ENCODE results near the gene NPHP3.

GRCh38 chr3:132695422-132695821 is 26.8 kb downstream of the NPHP3 start:
- TF ChIP-seq CTCF (conservative IDR thresholded peaks at IDR 0.05) (no peak), ZFX (IDR thresholded peaks at IDR 0.05) (no peak)

Measured in C4-2B (cell line).